A549 (cell line): ENCODE data around the gene TOM1L1.

Source experiments
- BHLHE40 ChIP-seq: IDR thresholded peaks from 2 replicates; pipeline ENCODE4 v1.6.1; 2012; ENCODE audit warnings: low read depth, low read length, inconsistent platforms
- CTCF ChIP-seq: fragments of >200 bp; sonication (Bioruptor Twin); formaldehyde crosslinking; IDR thresholded peaks from 3 replicates; pipeline ENCODE4 v1.5.1; 2016
- MAZ ChIP-seq: fragments of 150-350 bp; IDR thresholded peaks from 2 replicates; pipeline ENCODE4 v1.6.1; 2014; ENCODE audit warnings: antibody characterized with exemption, low read depth, low read length, borderline replicate concordance
- NPAS2 ChIP-seq: fragments of 250-450 bp; sonication (Bioruptor Pico); IDR thresholded peaks from 2 replicates; pipeline ENCODE4 v1.8.0; 2022; ENCODE audit warnings: mild to moderate bottlenecking, moderate library complexity, borderline replicate concordance
- POLR2A ChIP-seq: IDR thresholded peaks from 2 replicates; pipeline ENCODE4 v1.6.1; 2012; ENCODE audit warnings: mild to moderate bottlenecking, low read length
- TF ChIP-seq, protein P1 (sequence below): fragments of 250-450 bp; sonication (Bioruptor Pico); IDR thresholded peaks from 2 replicates; pipeline ENCODE4 v1.5.0; 2021; ENCODE audit warnings: mild to moderate bottlenecking, moderate library complexity, borderline replicate concordance

DNA sequence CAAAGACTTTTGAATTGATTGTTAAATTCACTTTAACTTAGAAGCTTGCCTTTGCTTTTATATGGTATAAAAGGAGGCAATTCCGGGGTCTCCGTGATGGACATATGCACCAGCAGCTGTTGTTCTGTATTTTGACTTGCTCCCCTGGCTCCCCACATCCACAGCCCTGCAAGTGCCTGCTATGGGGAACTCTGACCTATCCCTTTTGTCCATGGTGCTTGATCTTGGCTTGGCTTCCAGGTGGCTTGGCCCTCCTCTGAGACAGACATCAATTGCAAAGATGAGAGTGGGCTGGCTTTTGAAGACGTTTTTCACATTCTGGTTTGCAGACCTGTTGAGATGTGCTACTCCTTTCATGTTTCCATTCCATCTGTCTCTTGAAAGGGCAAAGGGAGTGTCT lies 26.9 kb downstream of the TOM1L1 start:
- TF ChIP-seq CTCF: no peak
- no peak for TF ChIP-seq NPAS2 (CRISPR knock-in tag)
- no peak for TF ChIP-seq POLR2A
- no peak for TF ChIP-seq MAZ
- TF ChIP-seq, protein P1, sequence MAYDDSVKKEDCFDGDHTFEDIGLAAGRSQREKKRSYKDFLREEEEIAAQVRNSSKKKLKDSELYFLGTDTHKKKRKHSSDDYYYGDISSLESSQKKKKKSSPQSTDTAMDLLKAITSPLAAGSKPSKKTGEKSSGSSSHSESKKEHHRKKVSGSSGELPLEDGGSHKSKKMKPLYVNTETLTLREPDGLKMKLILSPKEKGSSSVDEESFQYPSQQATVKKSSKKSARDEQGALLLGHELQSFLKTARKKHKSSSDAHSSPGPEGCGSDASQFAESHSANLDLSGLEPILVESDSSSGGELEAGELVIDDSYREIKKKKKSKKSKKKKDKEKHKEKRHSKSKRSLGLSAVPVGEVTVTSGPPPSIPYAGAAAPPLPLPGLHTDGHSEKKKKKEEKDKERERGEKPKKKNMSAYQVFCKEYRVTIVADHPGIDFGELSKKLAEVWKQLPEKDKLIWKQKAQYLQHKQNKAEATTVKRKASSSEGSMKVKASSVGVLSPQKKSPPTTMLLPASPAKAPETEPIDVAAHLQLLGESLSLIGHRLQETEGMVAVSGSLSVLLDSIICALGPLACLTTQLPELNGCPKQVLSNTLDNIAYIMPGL: no peak
- no peak for TF ChIP-seq BHLHE40
